ENCODE results near the gene OARD1. TPM values are rescaled to one million over a fixed set of nuclear protein-coding genes. Genes with fewer than 3 reads are reported as not detected.
"Not testable (repeated sequence)": the region's sequence is repeated elsewhere in the genome, so short reads cannot be mapped to it uniquely, and the experiment has no call there.

The OARD1 gene, protein sequence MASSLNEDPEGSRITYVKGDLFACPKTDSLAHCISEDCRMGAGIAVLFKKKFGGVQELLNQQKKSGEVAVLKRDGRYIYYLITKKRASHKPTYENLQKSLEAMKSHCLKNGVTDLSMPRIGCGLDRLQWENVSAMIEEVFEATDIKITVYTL
- 16.9 TPM for total RNA-seq
- polyA plus RNA-seq: 26.3 TPM

GRCh38 chr6:41071923-41072835 is at the start of gene OARD1:
TSS of gene OARD1 (minus strand) at chr6:41072356. CDS start at chr6:41071634, 722 bp downstream.
- DNase-seq (ENCODE audit: extremely low spot score): peak; percentile 85
- peaks cover 3% of the 10 kb centered on the region for H3K36me3 ChIP-seq (ENCODE audit: insufficient read depth)
- under 1% methylated on average over 63 of the region's 63 CpGs for WGBS
- peak within 1 kb of the TSS; percentile 87 for H3K4me3 ChIP-seq (ENCODE audit: low read depth, low read length)
- peak within 1 kb of the TSS; percentile 100 for H3K27ac ChIP-seq (ENCODE audit: low read depth)
- no peaks in the 10 kb centered on the region for H3K4me1 ChIP-seq (ENCODE audit: insufficient read depth)

- WGBS: 97% methylated on average over 1 of the region's 1 CpG
- Histone ChIP-seq H3K4me1 (ENCODE audit: insufficient read depth) (no peaks in the 10 kb centered on the region), H3K4me3 (ENCODE audit: low read depth, low read length) (no peak overlapping the region), H3K27ac (ENCODE audit: low read depth) (no peak overlapping the region), H3K36me3 (ENCODE audit: insufficient read depth) (no peaks in the 10 kb centered on the region)
- DNase-seq (ENCODE audit: extremely low spot score): no peak
Measured at GRCh38 chr6:41120058-41120457, 47.9 kb upstream of the OARD1 start.

DNA sequence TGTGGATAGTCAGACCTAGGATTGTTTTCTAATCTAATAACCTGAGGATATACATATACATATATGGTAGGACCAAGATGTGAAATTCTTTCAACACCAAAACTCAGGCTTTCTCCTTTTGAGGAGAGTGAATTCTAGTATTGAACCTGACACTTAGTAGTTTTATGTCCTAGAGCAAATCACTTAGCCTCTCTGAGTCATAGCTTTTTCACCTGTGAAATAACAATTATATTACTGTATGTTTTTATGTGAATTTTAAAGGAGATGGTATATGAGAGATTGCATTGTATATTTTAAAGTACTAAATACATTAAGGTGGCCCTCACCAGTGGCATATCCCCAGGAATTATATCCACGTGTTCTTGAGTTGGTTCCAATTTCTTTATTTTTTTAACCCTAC is 47.4 kb upstream of the OARD1 start:
- Histone ChIP-seq H3K27ac (ENCODE audit: low read depth) (no peak overlapping the region), H3K36me3 (ENCODE audit: insufficient read depth) (no peaks in the 10 kb centered on the region), H3K4me3 (ENCODE audit: low read depth, low read length) (no peak overlapping the region), H3K4me1 (ENCODE audit: insufficient read depth) (no peaks in the 10 kb centered on the region)
- WGBS: 67% methylated on average over 1 of the region's 1 CpG
- DNase-seq (ENCODE audit: extremely low spot score): no peak

DNA sequence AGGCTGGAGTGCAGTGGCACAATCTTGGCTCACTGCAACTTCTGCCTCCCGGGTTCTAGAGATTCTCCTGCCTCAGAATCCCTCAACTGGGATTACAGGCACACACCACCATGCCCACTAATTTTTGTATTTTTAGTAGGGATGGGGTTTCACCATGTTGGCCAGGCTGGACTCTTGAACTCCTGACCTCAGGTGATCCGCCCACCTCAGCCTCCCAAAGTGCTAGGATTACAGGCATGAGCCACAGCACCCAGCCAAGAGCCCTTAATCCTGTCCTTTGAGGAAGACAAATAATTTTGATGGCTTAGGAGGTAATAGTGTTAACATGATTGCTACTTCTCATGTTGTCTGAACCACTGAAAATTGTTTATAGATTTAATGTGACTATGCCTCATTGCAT is 42.9 kb upstream of the OARD1 start:
- not testable (repeated sequence) for DNase-seq (ENCODE audit: extremely low spot score); H3K27ac ChIP-seq (ENCODE audit: low read depth); H3K4me3 ChIP-seq (ENCODE audit: low read depth, low read length); H3K4me1 ChIP-seq (ENCODE audit: insufficient read depth); H3K36me3 ChIP-seq (ENCODE audit: insufficient read depth)
- 93% methylated on average over 2 of the region's 2 CpGs for WGBS

DNA sequence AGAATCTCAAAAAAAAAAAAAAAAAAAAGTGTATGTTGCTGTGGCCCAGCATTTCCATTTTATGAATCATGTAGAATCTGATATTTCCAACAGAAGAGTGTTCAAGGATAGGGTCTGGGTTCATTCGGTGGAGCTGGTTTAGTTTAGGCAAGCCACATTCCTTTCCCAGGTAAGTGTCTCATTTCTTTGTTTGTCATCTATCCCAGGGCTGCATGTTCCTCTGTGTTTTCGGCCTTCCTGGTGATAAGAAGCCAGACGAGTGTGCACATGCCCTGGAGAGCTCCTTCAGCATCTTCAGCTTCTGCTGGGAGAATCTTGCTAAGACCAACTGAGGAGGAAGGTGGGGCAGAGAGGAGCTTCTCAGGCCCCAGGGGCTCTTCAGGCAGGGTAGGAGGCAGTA is 38.9 kb upstream of the OARD1 start:
- 76% methylated on average over 3 of the region's 3 CpGs for WGBS
- Histone ChIP-seq H3K36me3 (ENCODE audit: insufficient read depth) (no peaks in the 10 kb centered on the region), H3K4me3 (ENCODE audit: low read depth, low read length) (no peak overlapping the region), H3K4me1 (ENCODE audit: insufficient read depth) (no peaks in the 10 kb centered on the region), H3K27ac (ENCODE audit: low read depth) (no peak overlapping the region)
- no peak for DNase-seq (ENCODE audit: extremely low spot score)

DNA sequence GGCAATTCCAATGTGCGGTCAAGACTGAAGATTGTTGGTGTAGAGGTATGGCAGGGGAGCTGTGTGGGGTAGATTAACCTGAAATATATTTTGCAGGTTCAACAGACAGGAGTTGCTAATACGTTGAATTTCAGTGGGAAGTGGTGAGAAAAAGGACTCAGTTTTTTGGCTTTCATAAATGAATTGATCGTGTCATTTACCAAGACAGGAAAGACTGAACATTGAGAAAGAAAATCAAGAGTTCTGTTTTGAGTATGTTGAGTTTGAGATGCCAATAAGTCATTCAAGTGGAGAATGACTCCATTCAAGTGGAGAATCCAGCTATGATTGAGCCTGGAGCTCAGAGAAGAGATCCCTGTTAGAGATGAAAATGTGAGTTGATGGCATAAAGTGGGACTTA is 31.7 kb upstream of the OARD1 start:
- Histone ChIP-seq H3K4me1 (ENCODE audit: insufficient read depth) (no peaks in the 10 kb centered on the region), H3K36me3 (ENCODE audit: insufficient read depth) (no peaks in the 10 kb centered on the region), H3K4me3 (ENCODE audit: low read depth, low read length) (no peak overlapping the region), H3K27ac (ENCODE audit: low read depth) (no peak overlapping the region)
- 93% methylated on average over 3 of the region's 3 CpGs for WGBS
- no peak for DNase-seq (ENCODE audit: extremely low spot score)

DNA sequence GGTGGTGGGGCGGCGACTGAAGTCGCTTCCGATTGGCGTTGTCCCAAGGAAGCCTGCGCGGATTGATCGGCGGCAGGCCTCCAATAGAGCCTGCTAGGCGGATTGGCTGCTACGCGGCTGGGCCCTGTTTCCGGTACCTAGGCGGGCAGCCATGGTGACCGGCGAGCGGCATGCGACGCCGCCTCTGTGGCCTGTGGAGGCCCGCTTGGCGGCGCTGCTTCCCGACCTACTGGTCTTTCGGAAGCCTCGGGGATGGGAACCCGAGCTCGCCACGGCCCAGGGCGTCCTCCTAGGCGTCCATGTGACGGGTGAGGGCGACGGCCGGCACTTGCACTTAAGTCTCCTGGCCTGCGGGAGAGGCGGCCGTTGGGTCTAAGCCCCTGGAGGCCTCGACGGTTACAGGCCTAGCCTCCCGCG is 28.7 kb upstream of the OARD1 start:
- Histone ChIP-seq H3K4me1 (ENCODE audit: insufficient read depth) (no peaks in the 10 kb centered on the region), H3K27ac (ENCODE audit: low read depth) (no peak overlapping the region), H3K36me3 (ENCODE audit: insufficient read depth) (peaks cover 2% of the 10 kb centered on the region), H3K4me3 (ENCODE audit: low read depth, low read length) (no peak overlapping the region)
- DNase-seq (ENCODE audit: extremely low spot score): no peak
- WGBS: 74% methylated on average over 42 of the region's 42 CpGs

GRCh38 chr6:41098366-41098765 is 26.2 kb upstream of the OARD1 start:
- 62% methylated on average over 3 of the region's 3 CpGs for WGBS

GRCh38 chr6:41097467-41098090 is 25.4 kb upstream of the OARD1 start:
- Histone ChIP-seq H3K27ac (ENCODE audit: low read depth) (no peak overlapping the region), H3K4me1 (ENCODE audit: insufficient read depth) (no peaks in the 10 kb centered on the region), H3K4me3 (ENCODE audit: low read depth, low read length) (no peak overlapping the region), H3K36me3 (ENCODE audit: insufficient read depth) (peaks cover 10% of the 10 kb centered on the region)
- no peak for DNase-seq (ENCODE audit: extremely low spot score)
- 68% methylated on average over 5 of the region's 5 CpGs for WGBS

More at GRCh38 chr6:41098366-41098765, 26.2 kb upstream of the OARD1 start:
- Histone ChIP-seq H3K4me1 (ENCODE audit: insufficient read depth) (no peaks in the 10 kb centered on the region), H3K36me3 (ENCODE audit: insufficient read depth) (peaks cover 8% of the 10 kb centered on the region), H3K27ac (ENCODE audit: low read depth) (no peak overlapping the region), H3K4me3 (ENCODE audit: low read depth, low read length) (no peak overlapping the region)
- no peak for DNase-seq (ENCODE audit: extremely low spot score)

GRCh38 chr6:41093729-41094128 is 21.6 kb upstream of the OARD1 start:
- 95% methylated on average over 6 of the region's 6 CpGs for WGBS
- DNase-seq (ENCODE audit: extremely low spot score): no peak
- Histone ChIP-seq H3K36me3 (ENCODE audit: insufficient read depth) (peaks cover 14% of the 10 kb centered on the region), H3K4me3 (ENCODE audit: low read depth, low read length) (no peak overlapping the region), H3K27ac (ENCODE audit: low read depth) (no peak overlapping the region), H3K4me1 (ENCODE audit: insufficient read depth) (no peaks in the 10 kb centered on the region)

DNA sequence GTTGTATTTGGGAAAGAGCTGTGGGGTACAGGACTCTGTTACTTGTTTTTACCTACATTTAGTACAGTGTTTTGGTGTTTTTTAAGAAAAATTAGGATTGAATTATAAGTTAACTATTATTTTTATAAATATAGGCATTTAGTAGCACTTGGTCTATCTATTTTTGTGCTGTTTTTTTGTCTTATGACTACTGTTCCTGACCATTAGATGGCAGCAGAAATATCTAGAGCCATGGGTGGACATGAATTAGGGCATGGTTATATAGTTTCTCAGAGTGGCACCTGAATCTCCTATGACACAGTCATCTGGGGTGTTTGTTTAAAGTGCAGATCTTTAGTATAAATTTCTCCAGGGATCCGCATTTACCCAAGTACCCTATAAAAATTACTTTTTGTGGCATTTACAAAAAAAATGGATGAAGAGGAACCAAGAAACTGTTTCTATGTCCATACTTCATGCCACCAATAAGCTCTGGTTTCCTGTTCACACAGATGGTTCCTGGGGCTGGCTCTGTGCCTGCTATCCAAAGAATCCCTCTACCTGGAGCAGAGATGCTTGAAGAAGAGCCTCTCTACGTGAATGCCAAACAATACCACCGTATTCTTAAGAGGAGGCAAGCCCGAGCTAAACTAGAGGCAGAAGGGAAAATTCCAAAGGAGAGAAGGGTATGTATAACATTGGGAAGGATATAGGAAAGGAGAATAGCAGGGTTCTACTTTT is 20.4 kb upstream of the OARD1 start:
- H3K4me1 ChIP-seq (ENCODE audit: insufficient read depth): no peaks in the 10 kb centered on the region
- WGBS: 92% methylated on average over 4 of the region's 4 CpGs
- no peak overlapping the region for H3K27ac ChIP-seq (ENCODE audit: low read depth)
- H3K36me3 ChIP-seq (ENCODE audit: insufficient read depth): peaks cover 12% of the 10 kb centered on the region
- no peak for DNase-seq (ENCODE audit: extremely low spot score)
- H3K4me3 ChIP-seq (ENCODE audit: low read depth, low read length): no peak overlapping the region

GRCh38 chr6:41090841-41091761 is 18.9 kb upstream of the OARD1 start:
- Histone ChIP-seq H3K36me3 (ENCODE audit: insufficient read depth) (peaks cover 12% of the 10 kb centered on the region), H3K27ac (ENCODE audit: low read depth) (no peak overlapping the region), H3K4me3 (ENCODE audit: low read depth, low read length) (no peak overlapping the region), H3K4me1 (ENCODE audit: insufficient read depth) (no peaks in the 10 kb centered on the region)
- WGBS: 27% methylated on average over 1 of the region's 1 CpG
- DNase-seq (ENCODE audit: extremely low spot score): no peak

Measured in urinary bladder (tissue), 4 donors.